HG03039 (cell line): ENCODE data around the gene SSTR3.
A peak's percentile ranks its signal among the peaks of the same experiment; 100 is the strongest.
"Not testable (repeated sequence)": the region's sequence is repeated elsewhere in the genome, so short reads cannot be mapped to it uniquely, and the experiment has no call there.

Experiments used
- ATAC-seq: cut with Tn5 transposase; IDR thresholded peaks from one replicate; pipeline ENCODE4 v1.9.1; 2021; ENCODE audit warnings: mild to moderate bottlenecking, moderate library complexity; ENCODE audit not compliant: unreplicated experiment

Gene SSTR3

DNA sequence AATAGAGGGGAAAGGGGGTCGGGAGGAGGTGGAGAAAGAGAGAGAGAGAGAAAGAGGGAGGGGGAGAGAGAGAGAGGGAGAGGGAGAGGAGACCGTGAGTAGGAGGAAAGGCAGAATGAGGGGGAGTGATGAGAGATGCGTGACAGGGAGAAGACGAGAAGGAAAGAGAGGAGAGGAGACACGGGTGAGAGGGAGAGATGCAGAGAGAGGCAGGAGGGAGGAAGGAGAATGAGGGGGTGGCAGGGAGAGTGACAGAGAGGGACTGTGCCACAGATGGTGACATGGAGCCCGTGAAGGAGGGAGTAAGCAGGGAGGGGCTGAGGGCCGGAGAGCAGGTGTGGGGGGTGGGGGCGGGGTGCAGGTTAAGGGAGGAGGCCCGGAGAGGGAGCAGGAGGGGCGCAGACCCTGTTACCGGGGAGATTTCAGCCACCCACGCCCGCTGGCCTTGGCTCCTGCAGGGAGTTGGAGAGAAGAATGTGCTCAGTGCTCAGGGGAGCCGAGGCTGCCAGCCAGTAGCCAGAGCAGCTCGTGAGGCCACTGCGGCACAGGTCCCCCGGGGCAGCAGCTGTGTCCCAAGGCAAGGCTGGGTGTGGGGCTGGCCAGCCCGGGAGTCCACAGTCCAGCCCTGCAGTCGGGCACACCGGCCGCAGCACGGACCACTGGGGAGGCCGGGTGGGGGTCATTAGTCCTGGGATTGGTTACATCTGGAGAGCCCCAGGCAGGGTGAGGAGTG, at the start of gene SSTR3:
Gene SSTR3 (minus strand): TSS at position 304 of the 733 bp plus-strand sequence. CDS start 4,674 bp downstream, outside the sequence.
- ATAC-seq = no peak

DNA sequence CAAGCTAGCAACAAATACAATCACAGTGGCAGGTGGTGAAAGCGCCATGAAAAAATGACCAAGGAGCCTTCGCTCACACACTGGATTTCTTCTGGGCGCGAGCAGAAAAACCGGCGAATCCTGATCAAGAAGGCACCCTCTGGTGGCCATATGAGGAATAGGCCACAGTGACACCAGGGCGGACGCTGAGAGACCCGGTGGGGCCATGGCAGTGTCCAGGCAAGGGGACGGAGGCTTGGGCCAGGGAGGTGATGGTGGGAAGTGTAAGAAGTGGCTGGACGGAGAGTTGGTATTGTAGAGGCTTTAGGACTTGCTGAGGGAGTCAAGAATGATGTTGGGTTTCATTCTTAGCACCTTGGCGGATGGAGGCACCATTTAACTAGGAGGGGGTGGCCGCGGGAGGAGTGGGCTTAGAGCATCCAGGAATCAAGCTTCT, 48.6 kb upstream of the SSTR3 start:
- ATAC-seq = no peak

DNA sequence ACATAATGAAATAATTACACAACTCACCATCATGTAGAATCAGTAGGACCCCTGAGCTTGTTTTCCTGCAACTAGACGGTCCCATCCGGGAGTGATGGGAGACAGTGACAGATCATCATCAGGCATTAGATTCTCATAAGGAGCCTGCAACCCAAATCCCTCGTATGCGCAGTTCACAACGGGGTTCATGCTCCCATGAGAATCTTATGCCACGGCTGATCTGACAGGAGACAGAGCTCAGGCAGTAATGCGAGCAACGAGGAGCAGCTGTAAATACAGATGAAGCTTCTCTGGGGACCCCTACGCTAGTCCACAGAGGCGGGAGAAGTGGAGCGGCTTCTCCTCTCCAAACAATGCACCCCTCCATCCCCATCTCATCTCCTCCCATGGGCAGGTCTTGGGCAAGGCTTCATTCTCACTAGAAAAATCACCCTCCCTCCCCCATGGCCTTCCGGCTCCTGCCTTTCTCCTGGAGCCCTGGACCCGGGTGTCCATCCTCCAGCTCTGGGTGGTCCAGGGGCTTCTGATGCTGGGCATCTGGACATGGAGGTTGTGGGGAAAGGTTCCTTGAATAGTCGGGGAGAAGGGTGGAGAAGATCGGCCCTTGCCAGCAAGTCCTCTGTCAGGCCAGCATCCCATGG, 48.0 kb upstream of the SSTR3 start:
- no peak for ATAC-seq

GRCh38 chr22:37259540-37260029, 47.3 kb upstream of the SSTR3 start:
- ATAC-seq = no peak

DNA sequence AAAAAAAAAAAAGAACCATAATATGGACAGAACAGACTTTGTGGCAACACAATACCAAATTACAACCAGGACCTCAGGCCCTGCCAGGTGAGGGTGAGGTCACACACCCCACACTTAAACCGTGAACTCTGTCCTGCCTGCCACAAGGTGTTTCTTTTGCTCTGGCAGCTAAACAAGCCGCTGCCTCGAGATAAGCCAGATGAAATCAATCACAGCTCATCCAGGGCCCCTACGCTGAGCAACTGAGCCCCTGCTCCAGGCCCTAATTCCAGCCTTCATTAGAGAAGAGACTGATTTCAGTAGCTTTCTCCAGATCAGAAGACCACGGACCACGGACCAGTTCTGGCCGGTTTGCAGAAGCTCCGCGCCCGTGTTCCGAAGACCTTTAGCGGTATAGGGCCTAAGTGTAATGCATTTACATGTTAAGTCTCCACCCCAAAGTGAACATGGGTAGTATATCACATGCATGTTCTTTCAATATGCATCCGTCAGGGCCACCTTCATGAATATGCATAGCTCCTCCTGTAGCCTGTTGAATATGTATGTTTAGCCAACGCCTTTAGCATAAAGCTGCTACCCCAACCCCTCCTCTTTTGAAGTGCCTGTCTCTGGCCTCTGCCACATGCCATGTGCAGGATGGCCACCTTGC, 46.6 kb upstream of the SSTR3 start:
- no peak for ATAC-seq

- no peak for ATAC-seq
Observed at GRCh38 chr22:37258005-37258752, 45.9 kb upstream of the SSTR3 start.

DNA sequence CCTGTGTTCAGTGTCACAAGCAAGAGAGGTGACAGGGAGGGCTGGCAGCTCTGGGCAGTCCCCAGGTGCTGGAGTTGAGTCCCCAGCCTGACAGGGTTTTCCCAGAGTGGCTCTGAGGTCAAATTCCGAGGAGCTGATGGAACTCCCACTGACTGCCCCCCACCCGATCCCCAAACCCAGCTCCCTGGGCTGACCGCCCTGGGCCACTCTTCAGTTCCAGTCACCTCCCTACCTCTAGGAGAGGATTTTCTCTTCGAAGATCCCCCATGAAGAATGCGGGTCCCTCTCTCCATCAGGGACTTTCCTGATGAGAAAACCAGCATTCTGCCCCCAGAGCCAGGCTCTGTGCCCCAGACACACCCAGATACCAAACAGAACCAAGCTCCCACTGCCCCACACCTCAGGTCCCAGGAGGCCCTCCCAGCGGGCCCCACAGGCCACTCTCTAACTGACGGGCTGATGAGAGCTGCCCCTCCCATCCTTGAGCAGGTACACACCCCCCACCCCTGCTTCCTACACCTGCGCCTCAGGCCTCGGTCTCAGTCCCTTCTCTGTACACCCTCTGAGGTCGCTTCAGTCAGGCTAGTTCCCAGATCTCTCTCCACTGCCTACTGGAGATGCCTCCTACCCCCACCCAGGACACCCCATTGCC, 43.9 kb upstream of the SSTR3 start:
- ATAC-seq = no peak

- ATAC-seq = no peak
Observed at GRCh38 chr22:37255558-37256006, 43.3 kb upstream of the SSTR3 start.

DNA sequence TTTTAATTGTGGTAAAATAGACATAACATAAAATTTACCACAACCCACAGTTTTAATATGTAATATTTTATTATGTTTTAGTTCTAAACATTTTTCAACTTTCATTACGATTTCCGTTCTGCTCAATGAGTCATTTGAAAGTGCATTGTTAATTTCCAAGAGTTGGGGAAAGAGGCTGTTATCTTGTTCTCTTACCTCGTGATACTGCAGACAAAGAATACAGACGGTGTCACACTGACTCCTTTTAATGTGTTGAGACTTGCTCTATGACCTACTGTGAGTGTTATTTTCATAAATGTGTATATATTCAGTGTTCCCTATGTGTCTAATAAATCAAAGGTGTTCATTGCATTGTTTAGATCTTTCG, 42.6 kb upstream of the SSTR3 start:
- no peak for ATAC-seq

GRCh38 chr22:37254209-37254866, 42.1 kb upstream of the SSTR3 start:
- ATAC-seq = no peak

GRCh38 chr22:37253126-37253660, 40.9 kb upstream of the SSTR3 start:
- ATAC-seq = no peak

DNA sequence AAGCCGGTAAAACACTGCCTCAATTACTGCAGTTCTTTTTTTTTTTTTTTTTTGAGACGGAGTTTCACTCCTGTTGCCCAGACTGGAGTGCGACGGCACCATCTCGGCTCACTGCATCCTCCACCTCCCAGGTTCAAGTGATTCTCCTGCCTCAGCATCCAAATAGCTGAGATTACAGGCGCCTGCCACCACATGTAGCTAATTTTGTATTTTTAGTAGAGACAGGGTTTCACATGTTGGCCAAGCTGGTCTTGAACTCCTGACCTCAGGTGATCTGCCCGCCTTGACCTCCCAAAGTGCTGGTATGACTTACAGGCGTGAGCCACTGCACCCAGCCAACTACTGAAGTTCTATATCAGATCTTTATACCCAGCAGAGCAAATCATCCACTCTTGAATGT, 39.6 kb upstream of the SSTR3 start:
- ATAC-seq = not testable (repeated sequence)

- no peak for ATAC-seq
Observed at GRCh38 chr22:37249986-37250385, 37.7 kb upstream of the SSTR3 start.

DNA sequence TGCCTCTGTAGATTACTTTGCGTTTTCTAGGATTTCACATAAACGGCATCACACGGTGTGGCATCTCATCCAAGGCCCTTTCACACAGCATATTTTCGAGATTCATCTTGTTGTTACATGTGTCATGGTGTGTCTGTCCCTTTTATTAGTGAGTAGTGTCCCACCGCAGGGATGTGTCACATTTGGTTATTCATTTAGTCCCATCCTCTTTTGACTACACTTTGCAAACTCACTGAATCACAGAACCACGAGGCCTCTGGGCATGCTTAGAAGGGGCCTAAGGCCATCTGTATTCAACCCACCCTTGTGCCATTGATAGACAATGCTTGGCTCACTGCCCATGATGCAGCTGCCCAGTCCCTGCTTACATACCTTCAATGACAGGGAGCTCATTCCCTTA, 36.0 kb upstream of the SSTR3 start:
- ATAC-seq = no peak

DNA sequence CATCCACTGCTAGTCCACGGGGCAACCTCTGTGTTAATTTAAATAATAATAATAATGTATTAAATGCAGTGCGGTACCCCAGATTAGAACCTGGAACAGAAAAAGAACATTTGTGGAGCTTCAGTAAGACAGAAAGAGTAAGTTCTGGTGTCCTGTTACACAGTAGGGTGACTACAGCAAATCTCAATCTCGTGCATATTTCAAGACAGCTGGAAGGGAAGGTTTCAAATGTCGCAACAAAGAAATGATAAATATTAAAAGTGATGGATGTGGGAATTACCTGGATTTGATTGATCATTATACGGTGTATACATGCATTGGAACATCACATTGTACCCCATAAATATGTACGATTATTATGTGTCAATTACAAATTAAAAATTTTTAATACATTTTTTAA, 33.5 kb upstream of the SSTR3 start:
- ATAC-seq = no peak

DNA sequence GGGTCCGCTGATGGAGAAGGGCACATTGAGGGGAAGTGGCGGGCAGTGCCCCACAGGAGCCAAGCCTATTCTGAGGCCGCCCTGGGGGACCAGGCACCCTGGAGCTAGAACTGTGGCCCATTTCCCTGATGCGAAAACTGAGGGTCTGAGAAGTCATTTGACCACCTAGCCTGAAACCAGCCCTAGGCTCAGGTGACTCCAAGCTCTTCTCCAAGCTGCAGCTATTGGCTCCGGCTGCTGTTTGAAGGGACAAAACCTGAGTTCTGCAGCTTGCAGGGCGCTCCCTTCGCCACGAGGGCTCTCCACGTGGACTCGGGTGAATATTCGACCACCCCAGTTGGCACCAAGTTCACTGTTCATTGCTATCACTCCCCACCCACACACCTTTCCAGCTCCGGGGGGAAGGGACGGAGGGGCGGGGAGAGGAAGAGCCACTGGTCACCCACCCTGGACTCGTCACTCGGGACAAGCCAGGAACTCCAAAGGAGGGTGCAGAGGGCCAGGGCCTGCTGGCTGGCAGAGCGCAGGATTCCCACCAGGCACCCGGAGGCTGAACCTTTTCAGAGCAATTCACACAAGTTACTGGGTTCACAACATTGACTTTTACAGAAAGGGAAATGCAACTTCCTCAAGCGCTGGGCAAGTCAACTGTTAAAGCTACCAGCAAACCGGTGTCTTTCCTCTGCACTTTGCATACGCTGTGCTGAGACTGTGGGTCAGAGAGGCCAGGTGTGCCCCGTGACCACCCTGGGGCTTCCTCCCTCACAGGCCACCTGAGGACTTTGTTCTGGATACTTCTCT, 32.8 kb upstream of the SSTR3 start:
- no peak for ATAC-seq

DNA sequence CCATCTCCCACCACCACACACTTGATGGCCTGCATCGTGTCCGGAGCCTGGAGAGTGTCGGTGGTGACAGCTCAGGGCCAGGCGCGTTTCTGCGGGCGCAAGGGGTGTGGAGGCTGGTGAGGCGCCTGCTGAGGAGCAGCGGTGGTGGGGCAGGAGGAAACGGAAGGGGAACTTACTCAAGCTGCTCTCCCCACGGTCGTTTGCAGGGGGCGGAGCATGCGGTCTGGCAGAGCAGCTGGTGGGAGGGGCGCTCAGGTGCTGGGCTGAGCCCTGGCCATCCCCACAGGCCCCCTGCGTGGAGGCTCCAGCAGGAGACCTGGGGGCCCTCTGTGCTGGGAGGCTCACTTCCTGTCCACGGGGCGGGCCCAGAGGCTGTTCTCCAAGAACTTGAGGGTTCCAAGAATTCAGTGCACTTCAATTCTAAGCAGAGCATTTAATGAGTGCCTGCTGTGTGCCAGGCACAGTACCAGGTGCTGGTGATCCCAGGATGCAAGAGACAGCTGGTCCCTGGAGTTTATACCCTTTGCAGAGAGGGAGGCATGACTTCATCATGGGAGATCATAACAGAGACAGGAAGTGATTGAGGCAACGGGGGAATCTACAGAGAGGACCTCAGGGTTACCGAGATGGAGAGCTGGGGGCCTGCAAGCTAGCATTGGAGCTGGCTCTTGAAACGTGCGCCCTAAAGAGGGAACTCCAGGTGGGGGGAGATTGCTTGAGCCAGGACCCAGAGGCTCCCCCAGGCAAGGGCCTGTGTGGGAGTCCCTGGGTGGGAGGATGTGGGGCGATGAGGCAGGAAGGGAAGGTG, 32.0 kb upstream of the SSTR3 start, which contains the start of gene RAC2:
Gene RAC2 (minus strand): TSS at position 156 of the 808 bp plus-strand sequence. CDS start 121 bp downstream, at position 35.
- peak; percentile 60 for ATAC-seq
